IMR-90 (cell line): Measurements from ENCODE around the gene BRWD1. TPM values are rescaled to one million over a fixed set of nuclear protein-coding genes. Genes with fewer than 3 reads are reported as not detected.

ENCODE experiments used
- ATAC-seq: fragments of 200-7000 bp; cut with Tn5 transposase; 2 replicates; pipeline ENCODE4 v1.9.1; 2020; ENCODE audit warnings: low read depth, mild to moderate bottlenecking, moderate library complexity
- BruUV-seq: library from RNA; stranded (reverse); fragments of 400-500 nt; replicated peaks from 2 replicates; lab custom pipeline; 2021; lab: Mats Ljungman, UMichigan
- CTCF ChIA-PET: fragments of 300-600 bp; formaldehyde crosslinking; extraction: SDS; loops from one replicate; lab custom pipeline; 2021; ENCODE audit warnings: antibody characterized with exemption; lab: Yijun Ruan, JAX
- POLR2A ChIA-PET: fragments of 300-600 bp; sonication (Branson Sonifier 250); formaldehyde crosslinking; loops from one replicate; lab custom pipeline; 2022; ENCODE audit warnings: antibody characterized with exemption; ENCODE audit not compliant: unreplicated experiment; lab: Charles Lee
- DNase-seq: peaks from one replicate; pipeline ENCODE4 v3.0.0; 2013
- H2AFZ ChIP-seq: replicated peaks from 2 replicates; pipeline ENCODE3; 2013; ENCODE audit warnings: low read length, mild to moderate bottlenecking; ENCODE audit not compliant: poor library complexity
- H2AK5ac ChIP-seq: 2 replicates; pipeline ENCODE4 v1.6.1; 2013; ENCODE audit warnings: low read depth, low read length, inconsistent platforms
- H2AK9ac ChIP-seq: replicated peaks from 2 replicates; pipeline ENCODE3; 2013; ENCODE audit warnings: mild to moderate bottlenecking, low read depth, low read length, moderate library complexity; ENCODE audit not compliant: poor library complexity
- H2BK120ac ChIP-seq: 2 replicates; pipeline ENCODE4 v1.6.1; 2013; ENCODE audit warnings: low read depth, low read length, inconsistent platforms
- H2BK15ac ChIP-seq: 3 replicates; pipeline ENCODE4 v1.6.1; 2013; ENCODE audit warnings: low read depth, low read length, inconsistent platforms
- H2BK20ac ChIP-seq: 2 replicates; pipeline ENCODE4 v1.6.1; 2013; ENCODE audit warnings: low read depth, mild to moderate bottlenecking, inconsistent platforms, low read length, moderate library complexity
- H2BK5ac ChIP-seq: 2 replicates; pipeline ENCODE4 v1.6.1; 2013; ENCODE audit warnings: mild to moderate bottlenecking, low read depth, low read length, inconsistent platforms; ENCODE audit not compliant: poor library complexity, severe bottlenecking
- H3K14ac ChIP-seq: replicated peaks from 2 replicates; pipeline ENCODE4 v1.6.1; 2013; ENCODE audit warnings: low read depth, low read length, inconsistent platforms
- H3K18ac ChIP-seq: 2 replicates; pipeline ENCODE4 v1.6.1; 2013; ENCODE audit warnings: low read depth, low read length, control low read depth
- H3K23ac ChIP-seq: 2 replicates; pipeline ENCODE4 v1.6.1; 2013; ENCODE audit warnings: low read depth, low read length, inconsistent platforms
- H3K27ac ChIP-seq: 2 replicates; pipeline ENCODE4 v1.5.1; 2013; ENCODE audit warnings: mild to moderate bottlenecking, control low read depth, low read length; ENCODE audit not compliant: insufficient read depth
- H3K27me3 ChIP-seq: 2 replicates; pipeline ENCODE4 v1.6.1; 2013; ENCODE audit warnings: low read length; ENCODE audit not compliant: control insufficient read depth, insufficient read depth
- H3K36me3 ChIP-seq: 2 replicates; pipeline ENCODE4 v1.6.1; 2013; ENCODE audit warnings: low read length, mixed read lengths; ENCODE audit not compliant: control insufficient read depth, insufficient read depth
- H3K4ac ChIP-seq: 2 replicates; pipeline ENCODE4 v1.6.1; 2013; ENCODE audit warnings: low read depth, low read length, inconsistent platforms
- H3K4me1 ChIP-seq: 2 replicates; pipeline ENCODE4 v1.6.1; 2013; ENCODE audit warnings: low read length, mixed read lengths; ENCODE audit not compliant: control insufficient read depth, insufficient read depth
- H3K4me2 ChIP-seq: 2 replicates; pipeline ENCODE4 v1.6.1; 2013; ENCODE audit warnings: low read depth, mild to moderate bottlenecking, control low read depth, low read length, moderate library complexity
- H3K4me3 ChIP-seq: 2 replicates; pipeline ENCODE4 v1.5.1; 2013; ENCODE audit warnings: low read depth, mild to moderate bottlenecking, control low read depth, low read length, moderate library complexity; ENCODE audit not compliant: insufficient read depth
- H3K56ac ChIP-seq: 2 replicates; pipeline ENCODE4 v1.6.1; 2013; ENCODE audit warnings: low read length, inconsistent platforms; ENCODE audit not compliant: insufficient read depth; ENCODE audit errors: extremely low read depth
- H3K79me1 ChIP-seq, 2 experiments: 2 replicates each; pipeline ENCODE4 v1.6.1; 2013; ENCODE audit warnings: low read length in 2 of 2, inconsistent platforms in 1 of 2, low read depth in 1 of 2
- H3K9ac ChIP-seq: 2 replicates; pipeline ENCODE4 v1.6.1; 2013; ENCODE audit warnings: low read depth, low read length, control low read depth
- H3K9me1 ChIP-seq: 2 replicates; pipeline ENCODE4 v1.6.1; 2013; ENCODE audit warnings: low read length, inconsistent platforms; ENCODE audit not compliant: insufficient read depth
- H3K9me3 ChIP-seq: 2 replicates; pipeline ENCODE4 v1.6.1; 2013; ENCODE audit warnings: low read length; ENCODE audit not compliant: control insufficient read depth, insufficient read depth
- H4K20me1 ChIP-seq: 2 replicates; pipeline ENCODE4 v1.6.1; 2013; ENCODE audit warnings: low read length, inconsistent platforms; ENCODE audit not compliant: insufficient read depth
- H4K5ac ChIP-seq: 2 replicates; pipeline ENCODE4 v1.6.1; 2013; ENCODE audit warnings: mild to moderate bottlenecking, low read depth, low read length, control low read depth
- H4K8ac ChIP-seq, 2 experiments: 2 replicates each; pipeline ENCODE4 v1.6.1; 2013; ENCODE audit warnings: low read depth in 2 of 2, low read length in 2 of 2, control low read depth in 1 of 2, inconsistent platforms in 1 of 2
- H4K91ac ChIP-seq: 2 replicates; pipeline ENCODE4 v1.6.1; 2013; ENCODE audit warnings: low read depth, low read length, inconsistent platforms; ENCODE audit not compliant: insufficient read depth
- BHLHE40 ChIP-seq: fragments of 150-350 bp; IDR thresholded peaks from 2 replicates; pipeline ENCODE4 v1.6.1; 2016; ENCODE audit warnings: mild to moderate bottlenecking, low read depth, low read length
- CEBPB ChIP-seq: IDR thresholded peaks from 2 replicates; pipeline ENCODE4 v1.6.1; 2012; ENCODE audit warnings: low read depth, low read length, improper control_type of control experiment
- CHD1 ChIP-seq: IDR thresholded peaks from 2 replicates; pipeline ENCODE4 v1.6.1; 2012; ENCODE audit warnings: low read depth, low read length, improper control_type of control experiment
- FOS ChIP-seq: fragments of 150-350 bp; IDR thresholded peaks from 2 replicates; pipeline ENCODE4 v1.6.1; 2016; ENCODE audit warnings: low read depth, low read length
- MAFK ChIP-seq: IDR thresholded peaks from 2 replicates; pipeline ENCODE4 v1.6.1; 2012; ENCODE audit warnings: low read depth, low read length, improper control_type of control experiment
- MXI1 ChIP-seq: IDR thresholded peaks from 2 replicates; pipeline ENCODE4 v1.6.1; 2012; ENCODE audit warnings: low read depth, mild to moderate bottlenecking, low read length, moderate library complexity, borderline replicate concordance
- NFE2L2 ChIP-seq: fragments of 150-350 bp; IDR thresholded peaks from 2 replicates; pipeline ENCODE4 v1.6.1; 2016; ENCODE audit warnings: low read depth, mild to moderate bottlenecking, low read length
- POLR2A ChIP-seq: IDR thresholded peaks from 2 replicates; pipeline ENCODE4 v1.6.1; 2012; ENCODE audit warnings: mild to moderate bottlenecking, low read depth, low read length
- RAD21 ChIP-seq: IDR thresholded peaks from 2 replicates; pipeline ENCODE4 v1.6.1; 2012; ENCODE audit warnings: low read length, improper control_type of control experiment
- RCOR1 ChIP-seq: IDR thresholded peaks from 2 replicates; pipeline ENCODE4 v1.6.1; 2012; ENCODE audit warnings: mild to moderate bottlenecking, low read length, improper control_type of control experiment; ENCODE audit not compliant: insufficient replicate concordance
- RFX5 ChIP-seq: IDR thresholded peaks from 2 replicates; pipeline ENCODE4 v1.8.0; 2012; ENCODE audit warnings: low read depth, mild to moderate bottlenecking, low read length, moderate library complexity
- WGBS, 2 experiments: methylation state at CpG; one replicate each; pipeline versions ENCODE4 v1.1.5 to v1.1.7; 2013; ENCODE audit warnings: missing lambda C conversion rate in 2 of 2; ENCODE audit not compliant: insufficient read length in 1 of 2; ENCODE audit errors: extremely low coverage in 2 of 2; 5-methylcytosine and 5-hydroxymethylcytosine counted together
- dilution Hi-C: fragments of 300-500 bp; cut with HindIII; formaldehyde crosslinking; loops from one replicate; pipeline ENCODE4 v1.14.3; 2018; ENCODE audit warnings: low sequenced_read_pairs; ENCODE audit not compliant: unreplicated experiment
- in situ Hi-C: fragments of 300-500 bp; cut with MboI; formaldehyde crosslinking; loops from 3 replicates; pipeline ENCODE4 v1.14.3; 2019; ENCODE audit warnings: low sequenced_read_pairs, inconsistent platforms, mixed read lengths
- intact Hi-C: fragments of 100-400 bp; cut with micrococcal nuclease; formaldehyde crosslinking; loops from 2 replicates; pipeline ENCODE4 v1.10.0; 2022
- polyA plus RNA-seq, 3 experiments: library from polyadenylated mRNA; depleted of rRNA; stranded (reverse); fragments of >200 nt; gene quantifications; 2 replicates each; pipeline ENCODE4 v1.2.3, GENCODE V29; 2012; ENCODE audit warnings: low replicate concordance in 1 of 3
- total RNA-seq: library from RNA; depleted of rRNA; stranded (reverse); fragments of >200 nt; gene quantifications from 2 replicates; pipeline ENCODE4 v1.2.3, GENCODE V29; 2012
- TF ChIP-seq, protein P1 (sequence below): fragments of 150-350 bp; IDR thresholded peaks from 2 replicates; pipeline ENCODE4 v1.6.1; 2016; ENCODE audit warnings: low read depth, mild to moderate bottlenecking, low read length, moderate library complexity, borderline replicate concordance
- TF ChIP-seq, protein P2 (sequence below): conservative IDR thresholded peaks from 2 replicates; pipeline ENCODE4 v1.5.1; 2012; ENCODE audit warnings: mild to moderate bottlenecking, low read depth, low read length, improper control_type of control experiment
- TF ChIP-seq, protein P3 (sequence below): fragments of 150-350 bp; IDR thresholded peaks from 2 replicates; pipeline ENCODE4 v1.6.1; 2017; ENCODE audit warnings: mild to moderate bottlenecking, antibody characterized with exemption, low read length, low read depth

The BRWD1 gene
- total and polyA plus RNA-seq, 2 of the 4 experiments (the other 2 are of a cell fraction): 6.7 to 28.7 TPM

DNA sequence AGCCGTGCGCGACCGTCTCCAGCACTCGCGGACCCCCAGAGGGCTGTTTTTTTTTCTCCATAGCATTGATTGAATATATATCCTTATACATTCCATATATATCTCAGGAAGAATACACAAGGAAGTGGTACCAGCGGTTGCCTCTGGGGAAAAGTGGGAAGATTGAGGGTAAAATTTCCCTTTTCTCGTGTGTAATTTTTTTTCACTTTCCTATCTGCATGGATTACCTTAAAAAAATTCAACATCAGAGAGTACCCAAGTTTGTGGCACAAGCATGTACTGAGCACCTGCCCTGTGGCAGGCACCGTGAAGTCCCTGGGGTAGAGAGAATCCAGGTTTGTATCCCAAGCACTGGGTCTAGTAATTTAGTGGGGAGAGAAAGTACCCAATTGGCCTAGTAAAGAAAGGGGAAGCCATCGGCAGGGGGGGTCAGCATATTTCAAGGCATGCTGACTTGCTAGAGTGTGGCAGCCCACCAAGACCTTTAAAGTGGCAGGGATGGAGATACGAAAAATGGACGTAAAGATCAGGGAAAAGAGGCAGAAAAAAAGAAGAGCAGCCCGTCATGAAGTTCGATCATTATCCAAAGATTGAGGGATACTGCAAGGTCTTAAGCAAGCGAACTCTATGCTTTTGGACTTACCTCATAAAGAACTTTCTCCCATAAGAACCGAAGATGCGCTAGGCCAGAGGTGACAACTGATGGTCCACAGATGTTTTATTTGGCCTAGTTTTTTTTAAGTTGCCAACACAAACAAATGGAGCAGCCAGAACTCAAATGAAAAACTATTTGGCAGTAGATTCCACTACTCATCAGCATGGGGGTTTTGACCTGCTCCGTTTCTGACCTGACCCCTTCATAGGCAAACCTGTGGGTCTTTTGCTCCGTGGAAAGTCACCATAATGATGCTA, 36.9 kb upstream of the BRWD1 start:
- Histone ChIP-seq H4K20me1 (peaks cover 25% of the 10 kb centered on the region; the same call in 1 of the 2 replicates), H3K4me1 (peaks cover 5% of the 10 kb centered on the region), H4K8ac (peak overlapping the region; percentile 93 to 96; a peak in 3 of 4 replicates), H2BK20ac (no peak overlapping the region; the same call in 1 of the 2 replicates), H3K36me3 (peaks cover 6% of the 10 kb centered on the region), H4K5ac (no peak overlapping the region), H2AK5ac (0 out of 2 replicates have a peak overlapping the region, but pooled peaks have one; percentile 36), H3K4me3 (no peak overlapping the region), H3K79me1 (peaks cover 12 to 25% of the 10 kb centered on the region in 2 experiments), H2BK15ac (no peak overlapping the region), H3K27me3 (no peaks in the 10 kb centered on the region), H2BK120ac (no peak overlapping the region), H3K56ac (no peak overlapping the region), H4K91ac (no peak overlapping the region), H2AFZ (peak overlapping the region; percentile 89), H3K18ac (no peak overlapping the region), H3K9me3 (no peaks in the 10 kb centered on the region), H3K27ac (no peak overlapping the region), H3K9ac (no peak overlapping the region), H3K23ac (no peak overlapping the region), H3K9me1 (no peaks in the 10 kb centered on the region; the same call in 1 of the 2 replicates), H3K14ac (0 out of 2 replicates have a peak overlapping the region, but pooled peaks have one; percentile 68), H3K4me2 (peak overlapping the region; percentile 84; the same call in 1 of the 2 replicates), H2AK9ac (peak overlapping the region; percentile 90), H3K4ac (no peak overlapping the region), H2BK5ac (no peak overlapping the region)
- no peak for ATAC-seq
- CTCF ChIA-PET: no interaction called here
- 65% methylated on average over 6 of the region's 19 CpGs; no CpG with 5 or more reads in 1 of the 2 experiments for WGBS, 2 experiments
- POLR2A ChIA-PET: no interaction called here
- no TSS peak for BruUV-seq
- in situ Hi-C loops (no loop called here), dilution Hi-C loops (no loop called here), intact Hi-C loops (no loop called here)
- DNase-seq: no peak
- TF ChIP-seq NFE2L2 (no peak), POLR2A (no peak), RCOR1 (no peak), BHLHE40 (no peak), CEBPB (no peak), CHD1 (no peak), FOS (no peak), RFX5 (no peak), MXI1 (no peak), RAD21 (no peak), MAFK (no peak)
- TF ChIP-seq, protein P1, sequence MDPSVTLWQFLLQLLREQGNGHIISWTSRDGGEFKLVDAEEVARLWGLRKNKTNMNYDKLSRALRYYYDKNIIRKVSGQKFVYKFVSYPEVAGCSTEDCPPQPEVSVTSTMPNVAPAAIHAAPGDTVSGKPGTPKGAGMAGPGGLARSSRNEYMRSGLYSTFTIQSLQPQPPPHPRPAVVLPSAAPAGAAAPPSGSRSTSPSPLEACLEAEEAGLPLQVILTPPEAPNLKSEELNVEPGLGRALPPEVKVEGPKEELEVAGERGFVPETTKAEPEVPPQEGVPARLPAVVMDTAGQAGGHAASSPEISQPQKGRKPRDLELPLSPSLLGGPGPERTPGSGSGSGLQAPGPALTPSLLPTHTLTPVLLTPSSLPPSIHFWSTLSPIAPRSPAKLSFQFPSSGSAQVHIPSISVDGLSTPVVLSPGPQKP: no peak
- TF ChIP-seq, protein P2, sequence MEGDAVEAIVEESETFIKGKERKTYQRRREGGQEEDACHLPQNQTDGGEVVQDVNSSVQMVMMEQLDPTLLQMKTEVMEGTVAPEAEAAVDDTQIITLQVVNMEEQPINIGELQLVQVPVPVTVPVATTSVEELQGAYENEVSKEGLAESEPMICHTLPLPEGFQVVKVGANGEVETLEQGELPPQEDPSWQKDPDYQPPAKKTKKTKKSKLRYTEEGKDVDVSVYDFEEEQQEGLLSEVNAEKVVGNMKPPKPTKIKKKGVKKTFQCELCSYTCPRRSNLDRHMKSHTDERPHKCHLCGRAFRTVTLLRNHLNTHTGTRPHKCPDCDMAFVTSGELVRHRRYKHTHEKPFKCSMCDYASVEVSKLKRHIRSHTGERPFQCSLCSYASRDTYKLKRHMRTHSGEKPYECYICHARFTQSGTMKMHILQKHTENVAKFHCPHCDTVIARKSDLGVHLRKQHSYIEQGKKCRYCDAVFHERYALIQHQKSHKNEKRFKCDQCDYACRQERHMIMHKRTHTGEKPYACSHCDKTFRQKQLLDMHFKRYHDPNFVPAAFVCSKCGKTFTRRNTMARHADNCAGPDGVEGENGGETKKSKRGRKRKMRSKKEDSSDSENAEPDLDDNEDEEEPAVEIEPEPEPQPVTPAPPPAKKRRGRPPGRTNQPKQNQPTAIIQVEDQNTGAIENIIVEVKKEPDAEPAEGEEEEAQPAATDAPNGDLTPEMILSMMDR: no peak
- TF ChIP-seq, protein P3, sequence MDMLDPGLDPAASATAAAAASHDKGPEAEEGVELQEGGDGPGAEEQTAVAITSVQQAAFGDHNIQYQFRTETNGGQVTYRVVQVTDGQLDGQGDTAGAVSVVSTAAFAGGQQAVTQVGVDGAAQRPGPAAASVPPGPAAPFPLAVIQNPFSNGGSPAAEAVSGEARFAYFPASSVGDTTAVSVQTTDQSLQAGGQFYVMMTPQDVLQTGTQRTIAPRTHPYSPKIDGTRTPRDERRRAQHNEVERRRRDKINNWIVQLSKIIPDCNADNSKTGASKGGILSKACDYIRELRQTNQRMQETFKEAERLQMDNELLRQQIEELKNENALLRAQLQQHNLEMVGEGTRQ: no peak
